ENCODE results near the gene ST3GAL6.

ST3GAL6 gene

GRCh38 chr3:98741121-98741716 is 21.9 kb upstream of the ST3GAL6 start:
- no peak for DNase-seq

- no peak for DNase-seq
Observed at GRCh38 chr3:98743071-98743470, 20.1 kb upstream of the ST3GAL6 start.

- no peak for DNase-seq
Observed at GRCh38 chr3:98744283-98744682, 18.9 kb upstream of the ST3GAL6 start.

- DNase-seq = no peak
Observed at GRCh38 chr3:98745718-98746117, 17.4 kb upstream of the ST3GAL6 start.

- no peak for DNase-seq
Observed at GRCh38 chr3:98746122-98746521, 17.0 kb upstream of the ST3GAL6 start.

GRCh38 chr3:98746882-98747281 is 16.3 kb upstream of the ST3GAL6 start:
- DNase-seq = no peak

GRCh38 chr3:98750276-98750919 is 12.7 kb upstream of the ST3GAL6 start:
- no peak for DNase-seq

GRCh38 chr3:98754483-98754882 is 8.7 kb upstream of the ST3GAL6 start:
- no peak for DNase-seq

GRCh38 chr3:98755601-98756000 is 7.5 kb upstream of the ST3GAL6 start:
- no peak for DNase-seq

- DNase-seq = no peak
Observed at GRCh38 chr3:98759629-98760028, 3.5 kb upstream of the ST3GAL6 start.

GRCh38 chr3:98761643-98762229 is 1.4 kb upstream of the ST3GAL6 start:
- DNase-seq = no peak

- DNase-seq = no peak
Observed at GRCh38 chr3:98763819-98764418, 779 bp downstream of the ST3GAL6 start.

GRCh38 chr3:98764472-98764884 is 1.3 kb downstream of the ST3GAL6 start:
- no peak for DNase-seq

GRCh38 chr3:98765721-98766120 is 2.6 kb downstream of the ST3GAL6 start:
- no peak for DNase-seq

GRCh38 chr3:98766924-98767323 is 3.8 kb downstream of the ST3GAL6 start:
- DNase-seq = no peak

- no peak for DNase-seq
Observed at GRCh38 chr3:98768961-98769360, 5.8 kb downstream of the ST3GAL6 start.

GRCh38 chr3:98769448-98769847 is 6.3 kb downstream of the ST3GAL6 start:
- DNase-seq = no peak

GRCh38 chr3:98770261-98771039 is 7.3 kb downstream of the ST3GAL6 start:
- no peak for DNase-seq

- DNase-seq = no peak
Observed at GRCh38 chr3:98772022-98772421, 8.9 kb downstream of the ST3GAL6 start.

GRCh38 chr3:98775459-98776139 is 12.5 kb downstream of the ST3GAL6 start:
- no peak for DNase-seq

GRCh38 chr3:98776140-98776493 is 13.0 kb downstream of the ST3GAL6 start:
- no peak for DNase-seq

- DNase-seq = no peak
Observed at GRCh38 chr3:98777286-98777685, 14.1 kb downstream of the ST3GAL6 start.

GRCh38 chr3:98777801-98778220 is 14.7 kb downstream of the ST3GAL6 start:
- no peak for DNase-seq
